ENCODE measurements around the gene TULP4. TPM values are rescaled to one million over a fixed set of nuclear protein-coding genes. Genes with fewer than 3 reads are reported as not detected.

The TULP4 gene
- total and polyA plus RNA-seq, 2 donors, result 5.9 to 57.1 TPM

GRCh38 chr6:158382491-158382890, 70.2 kb downstream of the TULP4 start:
- H3K4me1 ChIP-seq (ENCODE audit: control insufficient read depth in 2 of 2, insufficient read depth in 2 of 2, low read length in 2 of 2), result peaks cover 0 to 13% of the 10 kb centered on the region in 2 donors
- 98% methylated on average over 1 of the region's 1 CpG for WGBS
- no peak overlapping the region for H3K27ac ChIP-seq (ENCODE audit: low read depth in 1 of 2, low read length in 1 of 2)
- no peak overlapping the region for H3K4me3 ChIP-seq (ENCODE audit: low read length in 2 of 2)
- no peaks in the 10 kb centered on the region for H3K9me3 ChIP-seq (ENCODE audit: control insufficient read depth in 2 of 2, insufficient read depth in 1 of 2, low read length in 1 of 2)
- no peaks in the 10 kb centered on the region for H3K36me3 ChIP-seq (ENCODE audit: control insufficient read depth in 2 of 2, insufficient read depth in 2 of 2, low read length in 1 of 2)
- no peaks in the 10 kb centered on the region for H3K27me3 ChIP-seq (ENCODE audit: control insufficient read depth in 2 of 2, insufficient read depth in 1 of 2, low read length in 1 of 2)
- no peak for DNase-seq (ENCODE audit: low read depth in 6 of 9, low spot score in 9 of 9)

- no peaks in the 10 kb centered on the region for H3K9me3 ChIP-seq (ENCODE audit: control insufficient read depth in 2 of 2, insufficient read depth in 1 of 2, low read length in 1 of 2)
- peaks cover 0 to 7% of the 10 kb centered on the region in 2 donors for H3K4me1 ChIP-seq (ENCODE audit: control insufficient read depth in 2 of 2, insufficient read depth in 2 of 2, low read length in 2 of 2)
- H3K27me3 ChIP-seq (ENCODE audit: control insufficient read depth in 2 of 2, insufficient read depth in 1 of 2, low read length in 1 of 2), result no peaks in the 10 kb centered on the region
- no peak for DNase-seq (ENCODE audit: low read depth in 6 of 9, low spot score in 9 of 9)
- WGBS, result 98% methylated on average over 1 of the region's 1 CpG
- H3K36me3 ChIP-seq (ENCODE audit: control insufficient read depth in 2 of 2, insufficient read depth in 2 of 2, low read length in 1 of 2), result no peaks in the 10 kb centered on the region
- H3K4me3 ChIP-seq (ENCODE audit: low read length in 2 of 2), result no peak overlapping the region
- H3K27ac ChIP-seq (ENCODE audit: low read depth in 1 of 2, low read length in 1 of 2), result no peak overlapping the region
Observed at GRCh38 chr6:158383057-158383456, 70.8 kb downstream of the TULP4 start.

- no peak for DNase-seq (ENCODE audit: low read depth in 6 of 9, low spot score in 9 of 9)
- H3K9me3 ChIP-seq (ENCODE audit: control insufficient read depth in 2 of 2, insufficient read depth in 1 of 2, low read length in 1 of 2), result no peaks in the 10 kb centered on the region
- no peaks in the 10 kb centered on the region for H3K27me3 ChIP-seq (ENCODE audit: control insufficient read depth in 2 of 2, insufficient read depth in 1 of 2, low read length in 1 of 2)
- 97% methylated on average over 3 of the region's 3 CpGs for WGBS
- H3K4me3 ChIP-seq (ENCODE audit: low read length in 2 of 2), result no peak overlapping the region
- no peak overlapping the region for H3K27ac ChIP-seq (ENCODE audit: low read depth in 1 of 2, low read length in 1 of 2)
- H3K36me3 ChIP-seq (ENCODE audit: control insufficient read depth in 2 of 2, insufficient read depth in 2 of 2, low read length in 1 of 2), result no peaks in the 10 kb centered on the region
- H3K4me1 ChIP-seq (ENCODE audit: control insufficient read depth in 2 of 2, insufficient read depth in 2 of 2, low read length in 2 of 2), result peaks cover 0 to 6% of the 10 kb centered on the region in 2 donors
Observed at GRCh38 chr6:158383542-158383941, 71.3 kb downstream of the TULP4 start.

- Histone ChIP-seq H3K4me1 (ENCODE audit: control insufficient read depth in 2 of 2, insufficient read depth in 2 of 2, low read length in 2 of 2) (peaks cover 0 to 4% of the 10 kb centered on the region in 2 donors), H3K27ac (ENCODE audit: low read depth in 1 of 2, low read length in 1 of 2) (peak overlapping the region in 1 of 2 donors; percentile 11), H3K9me3 (ENCODE audit: control insufficient read depth in 2 of 2, insufficient read depth in 1 of 2, low read length in 1 of 2) (no peaks in the 10 kb centered on the region), H3K27me3 (ENCODE audit: control insufficient read depth in 2 of 2, insufficient read depth in 1 of 2, low read length in 1 of 2) (no peaks in the 10 kb centered on the region), H3K36me3 (ENCODE audit: control insufficient read depth in 2 of 2, insufficient read depth in 2 of 2, low read length in 1 of 2) (no peaks in the 10 kb centered on the region), H3K4me3 (ENCODE audit: low read length in 2 of 2) (no peak overlapping the region)
- 94% methylated on average over 7 of the region's 7 CpGs for WGBS
- no peak for DNase-seq (ENCODE audit: low read depth in 6 of 9, low spot score in 9 of 9)
Observed at GRCh38 chr6:158384671-158385110, 72.4 kb downstream of the TULP4 start.

- Histone ChIP-seq H3K4me1 (ENCODE audit: control insufficient read depth in 2 of 2, insufficient read depth in 2 of 2, low read length in 2 of 2) (peaks cover 0 to 4% of the 10 kb centered on the region in 2 donors), H3K27ac (ENCODE audit: low read depth in 1 of 2, low read length in 1 of 2) (no peak overlapping the region), H3K4me3 (ENCODE audit: low read length in 2 of 2) (no peak overlapping the region), H3K27me3 (ENCODE audit: control insufficient read depth in 2 of 2, insufficient read depth in 1 of 2, low read length in 1 of 2) (no peaks in the 10 kb centered on the region), H3K9me3 (ENCODE audit: control insufficient read depth in 2 of 2, insufficient read depth in 1 of 2, low read length in 1 of 2) (no peaks in the 10 kb centered on the region), H3K36me3 (ENCODE audit: control insufficient read depth in 2 of 2, insufficient read depth in 2 of 2, low read length in 1 of 2) (no peaks in the 10 kb centered on the region)
- no peak for DNase-seq (ENCODE audit: low read depth in 6 of 9, low spot score in 9 of 9)
- 92% methylated on average over 3 of the region's 3 CpGs for WGBS
Observed at GRCh38 chr6:158387036-158387435, 74.8 kb downstream of the TULP4 start.

- H3K27ac ChIP-seq (ENCODE audit: low read depth in 1 of 2, low read length in 1 of 2), result peak overlapping the region in 1 of 2 donors; percentile 27
- no peaks in the 10 kb centered on the region for H3K36me3 ChIP-seq (ENCODE audit: control insufficient read depth in 2 of 2, insufficient read depth in 2 of 2, low read length in 1 of 2)
- H3K9me3 ChIP-seq (ENCODE audit: control insufficient read depth in 2 of 2, insufficient read depth in 1 of 2, low read length in 1 of 2), result peaks cover 1 to 5% of the 10 kb centered on the region in 2 donors
- WGBS, result 60% methylated on average over 1 of the region's 1 CpG
- H3K4me3 ChIP-seq (ENCODE audit: low read length in 2 of 2), result no peak overlapping the region
- peak in 1 of 9 donors; percentile 42 for DNase-seq (ENCODE audit: low read depth in 6 of 9, low spot score in 9 of 9)
- peaks cover 0 to 4% of the 10 kb centered on the region in 2 donors for H3K4me1 ChIP-seq (ENCODE audit: control insufficient read depth in 2 of 2, insufficient read depth in 2 of 2, low read length in 2 of 2)
- H3K27me3 ChIP-seq (ENCODE audit: control insufficient read depth in 2 of 2, insufficient read depth in 1 of 2, low read length in 1 of 2), result no peaks in the 10 kb centered on the region
Observed at GRCh38 chr6:158387578-158387977, 75.3 kb downstream of the TULP4 start.

GRCh38 chr6:158388727-158389126, 76.5 kb downstream of the TULP4 start:
- Histone ChIP-seq H3K4me1 (ENCODE audit: control insufficient read depth in 2 of 2, insufficient read depth in 2 of 2, low read length in 2 of 2) (peaks cover 0 to 4% of the 10 kb centered on the region in 2 donors), H3K4me3 (ENCODE audit: low read length in 2 of 2) (no peak overlapping the region), H3K36me3 (ENCODE audit: control insufficient read depth in 2 of 2, insufficient read depth in 2 of 2, low read length in 1 of 2) (no peaks in the 10 kb centered on the region), H3K9me3 (ENCODE audit: control insufficient read depth in 2 of 2, insufficient read depth in 1 of 2, low read length in 1 of 2) (peaks cover 1 to 12% of the 10 kb centered on the region in 2 donors), H3K27ac (ENCODE audit: low read depth in 1 of 2, low read length in 1 of 2) (no peak overlapping the region), H3K27me3 (ENCODE audit: control insufficient read depth in 2 of 2, insufficient read depth in 1 of 2, low read length in 1 of 2) (no peaks in the 10 kb centered on the region)
- no peak for DNase-seq (ENCODE audit: low read depth in 6 of 9, low spot score in 9 of 9)
- WGBS, result 62% methylated on average over 2 of the region's 2 CpGs

GRCh38 chr6:158389193-158389919, 77.1 kb downstream of the TULP4 start:
- 97% methylated on average over 3 of the region's 3 CpGs for WGBS
- peaks cover 1 to 12% of the 10 kb centered on the region in 2 donors for H3K9me3 ChIP-seq (ENCODE audit: control insufficient read depth in 2 of 2, insufficient read depth in 1 of 2, low read length in 1 of 2)
- H3K4me3 ChIP-seq (ENCODE audit: low read length in 2 of 2), result no peak overlapping the region
- no peaks in the 10 kb centered on the region for H3K36me3 ChIP-seq (ENCODE audit: control insufficient read depth in 2 of 2, insufficient read depth in 2 of 2, low read length in 1 of 2)
- no peaks in the 10 kb centered on the region for H3K27me3 ChIP-seq (ENCODE audit: control insufficient read depth in 2 of 2, insufficient read depth in 1 of 2, low read length in 1 of 2)
- H3K27ac ChIP-seq (ENCODE audit: low read depth in 1 of 2, low read length in 1 of 2), result no peak overlapping the region
- no peak for DNase-seq (ENCODE audit: low read depth in 6 of 9, low spot score in 9 of 9)
- peaks cover 0 to 4% of the 10 kb centered on the region in 2 donors for H3K4me1 ChIP-seq (ENCODE audit: control insufficient read depth in 2 of 2, insufficient read depth in 2 of 2, low read length in 2 of 2)

GRCh38 chr6:158391276-158391675, 79.0 kb downstream of the TULP4 start:
- DNase-seq (ENCODE audit: low read depth in 6 of 9, low spot score in 9 of 9), result no peak
- Histone ChIP-seq H3K27me3 (ENCODE audit: control insufficient read depth in 2 of 2, insufficient read depth in 1 of 2, low read length in 1 of 2) (no peaks in the 10 kb centered on the region), H3K9me3 (ENCODE audit: control insufficient read depth in 2 of 2, insufficient read depth in 1 of 2, low read length in 1 of 2) (peaks cover 1 to 12% of the 10 kb centered on the region in 2 donors), H3K27ac (ENCODE audit: low read depth in 1 of 2, low read length in 1 of 2) (no peak overlapping the region), H3K4me3 (ENCODE audit: low read length in 2 of 2) (no peak overlapping the region), H3K36me3 (ENCODE audit: control insufficient read depth in 2 of 2, insufficient read depth in 2 of 2, low read length in 1 of 2) (no peaks in the 10 kb centered on the region), H3K4me1 (ENCODE audit: control insufficient read depth in 2 of 2, insufficient read depth in 2 of 2, low read length in 2 of 2) (no peaks in the 10 kb centered on the region)
- whole genome bisulfite sequencing, result 97% methylated on average over 3 of the region's 3 CpGs

Measured in thymus (tissue), 11 donors.